SKM-1 treated with dmso at 0.1 percent for 144 hours (cell line): ENCODE measurements around the gene ZDHHC13.

Experiments used
- DNase-seq: peaks from one replicate; lab custom pipeline; 2025; ENCODE audit not compliant: unreplicated experiment; lab: John Stamatoyannopoulos, UW

ZDHHC13 gene

GRCh38 chr11:19163617-19164016 lies 46.6 kb downstream of the ZDHHC13 start:
- no peak for DNase-seq

GRCh38 chr11:19164230-19164855 lies 47.4 kb downstream of the ZDHHC13 start:
- no peak for DNase-seq

GRCh38 chr11:19164881-19165280 lies 47.9 kb downstream of the ZDHHC13 start:
- DNase-seq, result no peak

- DNase-seq, result no peak
Observed at GRCh38 chr11:19168090-19168489, 51.1 kb downstream of the ZDHHC13 start.

DNA sequence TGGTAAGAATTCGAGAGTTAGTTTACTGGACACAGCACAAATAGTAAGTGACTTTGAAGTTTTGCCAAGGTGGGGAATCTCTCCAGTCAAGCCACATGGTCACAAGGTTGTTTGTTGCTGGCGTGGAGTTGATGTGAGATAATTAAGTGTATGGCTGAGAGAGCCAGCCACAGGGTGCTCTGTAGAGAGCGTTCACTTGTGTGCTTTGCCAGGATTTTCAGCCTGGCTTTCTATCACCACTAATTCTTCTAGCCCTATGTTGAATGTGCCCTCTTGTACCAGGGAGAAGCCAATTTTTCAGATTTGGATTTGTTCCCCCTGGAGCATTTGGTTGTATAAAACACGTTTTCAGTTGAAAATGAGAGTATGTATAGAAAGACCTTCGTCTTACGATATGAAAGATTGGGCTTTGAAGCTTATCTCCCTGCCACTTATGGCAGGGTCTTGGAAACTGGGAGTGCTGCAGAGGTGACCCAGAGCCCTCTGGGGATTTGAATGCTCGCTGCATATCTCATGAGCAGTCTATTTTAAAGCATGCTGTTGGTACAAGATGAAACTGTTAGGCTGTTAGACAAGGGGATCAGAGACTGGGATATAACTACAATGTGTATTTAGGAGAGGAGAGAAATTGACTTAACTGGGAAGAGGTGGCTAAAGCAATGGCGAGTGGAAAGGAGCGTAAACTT lies 56.2 kb downstream of the ZDHHC13 start:
- DNase-seq, result no peak

- no peak for DNase-seq
Observed at GRCh38 chr11:19173964-19174638, 57.1 kb downstream of the ZDHHC13 start.

DNA sequence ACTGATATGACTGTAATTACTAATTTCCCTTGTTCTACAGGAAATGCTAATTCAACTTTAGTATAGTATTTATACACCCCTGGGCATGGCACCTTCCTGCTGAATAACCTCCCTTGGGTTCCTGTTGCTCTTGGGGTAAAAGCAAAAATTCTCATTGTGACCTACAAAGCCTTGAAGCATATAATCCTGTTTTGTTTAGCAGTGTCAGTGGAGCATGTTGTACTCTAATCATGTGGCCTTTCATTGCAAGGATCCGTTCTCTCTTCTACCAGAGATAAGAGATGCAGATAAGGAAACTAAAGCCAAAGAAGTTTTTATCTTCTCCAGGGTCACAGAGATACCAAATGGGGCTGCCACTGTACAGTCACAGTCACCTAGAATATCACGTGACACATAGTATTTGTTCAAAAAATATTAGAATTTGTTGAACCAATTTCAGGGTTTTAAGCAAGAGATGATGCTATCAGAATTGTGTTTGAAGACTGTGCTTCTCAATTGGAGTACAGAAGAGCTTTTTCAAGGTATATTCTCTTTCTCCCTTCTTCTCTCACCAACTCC lies 59.7 kb downstream of the ZDHHC13 start:
- no peak for DNase-seq

DNA sequence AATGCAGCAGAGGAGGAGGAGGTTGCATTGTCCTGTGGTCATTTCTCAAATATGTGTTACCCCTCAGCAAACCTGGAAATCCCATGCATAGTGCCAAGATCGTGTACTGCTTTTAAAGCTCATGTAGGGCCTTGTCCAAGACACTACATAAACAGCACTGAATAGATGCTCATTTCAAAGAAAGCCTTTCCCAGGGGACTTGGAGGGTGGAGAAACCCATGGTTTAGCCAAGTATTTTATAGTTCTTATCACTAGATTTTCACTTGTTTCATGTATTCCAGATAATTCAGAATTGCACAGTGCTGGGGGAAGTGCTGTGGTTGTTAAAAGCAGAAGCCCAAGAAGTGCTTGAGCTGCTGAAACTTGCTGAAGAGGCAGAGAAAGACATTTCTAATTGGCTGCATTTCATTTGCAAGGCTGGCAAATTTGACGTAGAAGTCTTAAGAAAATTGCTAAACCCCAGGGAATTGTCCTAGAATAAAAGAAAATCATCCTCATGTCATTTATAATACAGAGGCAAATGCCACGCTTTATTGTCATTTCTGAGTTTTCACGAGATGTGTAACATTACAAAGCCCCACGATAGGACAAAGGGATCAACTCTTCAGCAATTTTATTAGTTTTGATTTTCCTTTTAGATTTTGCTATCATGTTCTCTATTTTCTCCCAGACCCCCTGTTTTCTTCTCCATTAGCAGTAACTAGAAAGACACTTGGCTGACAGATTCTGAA lies 64.7 kb downstream of the ZDHHC13 start:
- DNase-seq, result no peak

DNA sequence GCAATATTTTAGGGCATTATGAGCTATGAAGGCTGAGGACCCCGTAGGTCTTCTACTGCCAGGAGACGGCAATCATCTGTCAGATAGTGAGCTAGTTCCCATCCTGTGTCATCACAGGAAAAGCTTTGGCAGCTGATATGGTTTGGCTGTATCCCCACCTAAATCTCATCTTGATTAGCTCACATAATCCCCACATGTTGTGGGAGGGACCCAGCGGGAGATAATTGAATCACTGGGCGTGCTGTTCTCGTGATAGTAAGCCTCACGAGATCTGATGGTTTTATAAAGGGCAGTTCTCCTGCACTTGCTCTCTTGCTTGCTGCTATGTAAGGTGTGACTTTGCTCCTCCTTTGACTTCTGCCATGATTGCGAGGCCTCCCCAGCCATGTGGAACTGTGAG lies 66.7 kb downstream of the ZDHHC13 start:
- DNase-seq, result no peak

- no peak for DNase-seq
Observed at GRCh38 chr11:19185036-19185435, 68.1 kb downstream of the ZDHHC13 start.

DNA sequence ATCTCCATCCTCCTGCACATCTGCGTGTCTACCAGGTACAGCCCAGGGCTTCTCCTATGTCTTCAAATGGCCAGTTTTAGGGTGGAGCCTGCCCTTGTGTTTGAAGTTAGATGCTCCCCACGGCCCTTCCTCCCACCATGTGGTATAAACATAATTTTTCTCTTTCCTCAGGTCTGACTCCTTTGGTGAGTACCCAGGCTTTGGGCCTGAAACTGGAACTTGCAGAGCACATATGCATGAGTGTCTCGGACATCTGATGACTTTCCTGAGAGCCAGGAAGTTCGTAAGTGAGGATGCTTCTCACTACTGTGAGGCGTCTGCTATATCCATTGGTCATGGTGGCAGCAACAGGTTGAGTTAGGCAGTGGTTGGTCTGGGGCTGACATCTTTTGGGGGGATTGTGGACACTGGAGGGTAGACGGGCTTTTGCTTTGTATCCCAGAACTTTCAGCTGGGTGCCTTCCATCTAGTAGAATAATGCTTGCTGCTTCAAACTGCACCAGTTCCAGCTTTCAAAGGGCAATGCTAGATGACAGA lies 68.6 kb downstream of the ZDHHC13 start:
- DNase-seq, result no peak

DNA sequence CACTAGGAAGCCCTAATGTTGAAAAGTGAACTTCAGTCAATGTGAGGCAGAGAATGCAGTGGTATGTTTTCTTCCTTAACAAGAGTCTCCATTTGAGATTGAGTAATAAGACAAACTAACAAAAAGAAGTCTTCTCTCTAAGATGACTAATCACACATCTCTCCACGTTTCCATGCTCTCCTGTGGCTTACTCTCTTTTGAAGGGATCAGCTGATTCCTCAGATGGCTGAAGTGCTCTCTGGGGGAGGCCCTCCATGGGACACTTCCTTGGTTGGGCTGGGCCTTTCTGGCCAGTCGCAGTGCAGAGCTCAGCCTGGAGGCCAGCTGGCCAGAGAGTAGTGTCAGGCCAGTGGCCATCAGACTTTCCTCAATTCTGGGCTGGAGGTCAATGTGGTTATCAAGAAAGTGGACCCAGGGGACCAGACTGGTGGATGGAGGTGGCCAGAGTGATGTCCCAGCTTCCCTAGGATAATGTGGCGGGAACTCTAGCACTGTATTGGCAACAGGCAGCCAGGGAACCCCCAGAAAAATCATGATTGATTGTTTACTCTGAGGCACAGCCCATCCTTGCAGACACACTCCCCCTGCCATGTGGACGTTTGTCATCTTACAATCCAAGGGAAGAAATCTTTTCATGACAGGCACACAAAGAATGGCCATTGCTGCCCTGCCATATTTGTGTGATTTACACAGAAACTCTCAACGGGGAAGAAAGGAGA lies 70.3 kb downstream of the ZDHHC13 start:
- DNase-seq, result no peak

GRCh38 chr11:19187833-19188258 lies 70.9 kb downstream of the ZDHHC13 start:
- DNase-seq, result no peak

DNA sequence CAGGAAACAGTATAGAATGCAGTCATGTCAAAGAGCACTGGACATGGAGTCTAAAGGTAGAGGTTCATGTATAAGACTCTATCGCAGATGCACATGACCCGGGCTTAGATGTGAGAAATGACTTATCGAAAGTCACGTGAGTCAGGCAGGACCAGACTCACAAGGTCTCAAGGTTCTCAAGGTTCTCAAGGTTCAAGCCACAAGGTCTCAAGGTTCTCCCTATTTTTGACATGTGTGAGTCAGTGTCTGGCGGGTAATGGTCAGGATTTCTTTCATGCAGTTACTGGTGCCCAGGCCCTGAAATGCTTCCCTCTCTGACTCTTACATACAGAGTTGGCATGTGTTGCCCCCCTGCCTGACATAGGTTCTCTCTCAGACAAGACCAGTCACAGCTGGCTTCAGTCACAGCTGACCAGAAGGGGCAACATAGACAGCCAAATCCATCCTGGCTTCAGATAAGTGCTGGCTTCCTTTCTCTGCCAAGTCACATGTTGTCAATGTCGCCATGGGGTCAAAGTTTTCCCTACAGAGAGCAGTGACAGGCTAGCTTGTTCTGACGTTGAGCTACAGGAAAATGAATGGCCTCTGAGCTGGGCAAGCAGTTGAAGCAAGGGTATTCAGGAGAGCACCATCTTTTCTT lies 74.7 kb downstream of the ZDHHC13 start:
- no peak for DNase-seq

GRCh38 chr11:19193916-19194315 lies 76.9 kb downstream of the ZDHHC13 start:
- no peak for DNase-seq

GRCh38 chr11:19194620-19195308 lies 77.8 kb downstream of the ZDHHC13 start:
- no peak for DNase-seq

- no peak for DNase-seq
Observed at GRCh38 chr11:19196432-19196831, 79.5 kb downstream of the ZDHHC13 start.

- no peak for DNase-seq
Observed at GRCh38 chr11:19199048-19199447, 82.1 kb downstream of the ZDHHC13 start.

GRCh38 chr11:19199771-19200170 lies 82.8 kb downstream of the ZDHHC13 start:
- DNase-seq, result no peak
